DMS53 treated with DMSO at 0.1 percent for 48 hours (cell line): ENCODE measurements around the gene BSND.
"Not testable (repeated sequence)": the region's sequence is repeated elsewhere in the genome, so short reads cannot be mapped to it uniquely, and the experiment has no call there.

Experiments used
- DNase-seq: peaks from one replicate; lab custom pipeline; 2025; ENCODE audit not compliant: unreplicated experiment; lab: John Stamatoyannopoulos, UW

Gene BSND

DNA sequence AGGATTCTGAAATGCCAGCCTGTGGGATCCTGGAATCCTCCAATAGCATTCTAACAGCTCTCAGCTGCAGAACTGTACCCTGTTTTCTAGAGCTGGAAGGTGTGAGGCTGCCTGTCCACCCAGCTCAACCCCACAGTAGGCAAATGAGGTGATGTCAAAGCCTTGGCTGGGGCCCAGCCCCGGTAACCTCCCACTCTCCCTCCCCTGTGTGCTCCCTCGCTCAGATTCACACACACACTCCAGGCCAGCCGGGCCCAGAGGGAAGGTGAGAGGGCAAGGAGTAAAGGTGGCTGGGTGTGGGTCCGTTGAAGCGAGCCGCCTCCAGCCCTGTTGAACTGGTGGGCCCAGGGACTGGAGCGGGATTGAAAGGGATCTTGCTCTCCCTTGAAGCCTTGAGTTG is at the start of gene BSND:
BSND (plus strand) TSS at position 257 of the 400 bp plus-strand sequence. CDS start 254 bp downstream, outside the sequence.
- no peak for DNase-seq

DNA sequence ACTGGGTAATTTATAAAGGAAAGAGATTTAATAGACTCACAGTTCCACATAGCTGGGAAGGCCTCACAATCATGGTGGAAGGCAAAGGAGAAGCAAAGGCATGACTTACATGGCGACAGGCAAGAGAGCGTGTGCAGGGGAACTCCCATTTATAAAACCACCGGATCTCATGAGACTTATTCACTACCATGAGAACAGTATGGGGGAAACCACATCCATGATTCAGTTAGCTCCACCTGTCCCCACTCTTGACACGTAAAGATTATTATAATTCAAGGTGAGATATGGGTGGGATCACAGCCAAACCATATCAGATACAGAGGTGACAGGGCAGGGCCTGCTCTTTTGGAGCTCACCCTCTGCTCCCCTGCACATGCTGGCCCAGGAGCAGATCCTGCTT is 49.7 kb upstream of the BSND start:
- no peak for DNase-seq

DNA sequence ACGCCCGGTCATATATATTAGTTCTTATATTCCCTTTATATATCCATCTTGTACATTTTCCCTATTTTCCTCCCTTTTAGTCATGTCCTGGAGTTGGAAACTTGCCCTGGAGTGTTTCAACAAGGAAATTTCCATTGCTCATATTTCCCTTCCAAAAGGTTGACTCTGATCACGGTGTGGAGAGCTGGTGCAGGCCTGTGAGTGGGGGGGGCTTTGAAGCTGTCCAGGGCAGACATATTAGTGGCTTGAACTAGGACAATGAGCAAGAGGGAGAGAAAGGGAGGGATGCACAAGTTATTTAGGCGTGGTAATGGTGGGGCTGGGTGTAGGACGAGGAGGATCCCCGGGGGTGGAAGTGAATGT is 48.7 kb upstream of the BSND start:
- no peak for DNase-seq

- DNase-seq = peak; percentile 92
Measured at GRCh38 chr1:54950369-54951163, 48.2 kb upstream of the BSND start.

DNA sequence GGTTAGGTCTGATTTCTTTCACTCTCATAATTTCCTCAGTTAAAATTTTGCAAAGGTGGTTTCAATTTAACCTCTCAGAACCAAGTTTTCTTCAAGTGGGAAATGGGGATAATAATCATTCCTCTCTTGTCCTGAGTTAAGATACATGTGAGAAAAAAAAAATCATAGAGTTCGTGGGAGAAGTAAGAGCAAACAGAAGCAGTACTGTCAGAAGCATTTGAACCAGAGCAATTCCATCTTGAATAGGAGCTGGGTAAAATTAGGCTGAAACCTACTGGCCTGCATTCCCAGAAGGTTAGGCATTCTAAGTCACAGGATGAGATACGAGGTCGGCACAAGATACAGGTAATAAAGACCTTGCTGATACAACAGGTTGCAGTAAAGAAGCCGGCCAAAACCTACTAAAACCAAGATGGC is 46.9 kb upstream of the BSND start:
- no peak for DNase-seq

- peak; percentile 92 for DNase-seq
Measured at GRCh38 chr1:54952950-54953718, 45.6 kb upstream of the BSND start.

- no peak for DNase-seq
Measured at GRCh38 chr1:54953846-54954245, 44.9 kb upstream of the BSND start.

DNA sequence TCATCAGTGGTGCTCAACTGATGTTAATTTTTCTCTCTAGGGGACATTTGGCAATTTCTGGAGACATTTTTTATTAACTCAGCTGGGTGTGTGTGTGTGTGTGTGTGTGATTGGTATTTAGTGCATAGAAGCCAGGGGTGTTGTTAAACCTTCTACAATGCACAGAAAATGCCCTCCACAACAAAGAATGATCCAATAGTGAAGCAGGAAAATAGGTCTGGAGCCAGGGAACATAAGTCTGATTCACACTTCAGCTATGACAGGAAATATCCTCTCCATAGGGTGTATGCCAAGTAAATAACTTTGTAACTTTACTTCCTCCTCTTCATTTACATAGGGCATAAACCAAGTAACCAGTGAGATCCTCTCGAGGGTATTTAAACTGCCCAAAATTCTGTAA is 43.4 kb upstream of the BSND start:
- peak; percentile 80 for DNase-seq

GRCh38 chr1:54956726-54957125 is 42.0 kb upstream of the BSND start:
- no peak for DNase-seq

GRCh38 chr1:54959241-54959640 is 39.5 kb upstream of the BSND start:
- no peak for DNase-seq

- DNase-seq = no peak
Measured at GRCh38 chr1:54962612-54963395, 35.9 kb upstream of the BSND start.

GRCh38 chr1:54963829-54964228 is 34.9 kb upstream of the BSND start:
- DNase-seq = not testable (repeated sequence)

- no peak for DNase-seq
Measured at GRCh38 chr1:54965624-54966340, 33.0 kb upstream of the BSND start.

DNA sequence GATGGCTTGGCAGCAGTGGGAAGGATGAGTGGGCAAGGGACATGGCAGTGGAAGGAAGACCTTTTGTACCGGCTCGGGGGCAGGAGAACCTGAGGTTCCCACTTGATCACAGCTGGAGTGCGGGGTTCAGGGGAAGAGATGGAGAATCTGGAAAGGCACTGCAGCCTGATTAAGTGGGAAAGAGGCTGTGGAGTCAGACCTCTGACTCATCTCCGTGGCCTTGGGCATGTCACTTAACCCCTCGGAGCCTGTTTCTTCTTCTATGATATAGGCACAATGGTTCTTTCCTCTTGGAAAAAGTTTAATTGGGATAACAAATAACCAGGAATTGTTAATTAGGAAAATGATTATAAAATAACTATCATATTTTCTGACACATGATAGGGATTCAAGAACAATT is 31.4 kb upstream of the BSND start:
- no peak for DNase-seq

- no peak for DNase-seq
Measured at GRCh38 chr1:54968551-54968950, 30.2 kb upstream of the BSND start.

DNA sequence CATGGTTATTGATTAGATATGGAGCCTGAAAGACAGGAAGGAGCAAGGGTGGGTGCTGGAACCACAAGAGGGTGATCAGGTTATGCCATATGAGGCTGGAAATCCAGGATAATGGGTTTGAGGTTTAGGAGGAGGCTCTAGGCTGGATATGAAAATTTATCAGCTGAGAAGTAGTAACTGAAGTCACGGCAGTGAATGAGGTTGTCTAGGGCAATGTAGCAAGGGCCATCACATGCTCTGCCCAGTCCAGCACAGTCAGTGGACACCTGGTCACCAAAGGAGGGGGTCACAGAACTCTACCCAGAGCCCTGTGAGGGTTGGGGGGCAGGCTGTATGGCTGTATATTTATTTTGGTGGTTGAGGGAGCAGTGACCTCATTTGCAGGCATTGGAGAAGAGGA is 28.9 kb upstream of the BSND start:
- no peak for DNase-seq

DNA sequence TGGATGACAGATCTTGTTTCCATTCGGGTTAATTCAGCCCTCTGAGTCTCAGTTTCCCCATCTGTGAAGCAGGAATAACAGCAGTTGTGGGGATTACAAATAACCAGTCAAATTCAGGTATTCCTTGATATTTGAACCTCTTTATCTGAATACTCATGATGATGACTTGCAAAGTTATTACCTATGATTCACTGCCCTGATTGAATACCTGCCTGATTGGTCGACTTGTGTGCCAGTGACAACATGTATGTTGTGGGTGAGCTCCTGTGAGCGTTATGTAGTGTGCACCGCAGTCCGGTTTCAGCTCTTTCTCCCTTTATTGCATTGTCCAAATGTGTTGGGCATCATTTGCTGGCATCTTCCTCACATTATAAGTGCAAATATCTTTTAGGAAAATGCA is 27.8 kb upstream of the BSND start:
- no peak for DNase-seq

DNA sequence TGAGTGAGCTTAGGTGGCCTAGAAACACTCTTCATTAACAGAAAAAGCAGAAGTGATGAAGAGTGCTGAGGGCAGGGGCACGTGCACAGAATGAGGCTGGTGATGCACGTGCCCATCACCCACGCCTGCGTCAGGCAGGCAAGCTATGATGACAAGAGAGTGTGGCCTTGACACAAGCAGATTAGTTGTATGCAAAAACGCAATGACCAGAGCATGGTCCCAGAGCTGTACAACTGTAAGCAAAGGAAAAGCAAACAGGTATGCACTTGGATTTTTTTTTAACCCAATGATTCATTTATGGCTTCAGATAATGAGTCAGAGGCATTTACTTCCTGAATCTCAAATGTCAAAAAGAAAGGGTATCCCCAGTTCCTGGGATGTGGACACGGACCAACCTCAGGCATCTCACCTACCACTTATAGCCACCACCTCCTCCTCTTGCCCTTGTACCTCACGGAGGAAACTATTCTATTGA is 27.4 kb upstream of the BSND start:
- DNase-seq = peak; percentile 99

DNA sequence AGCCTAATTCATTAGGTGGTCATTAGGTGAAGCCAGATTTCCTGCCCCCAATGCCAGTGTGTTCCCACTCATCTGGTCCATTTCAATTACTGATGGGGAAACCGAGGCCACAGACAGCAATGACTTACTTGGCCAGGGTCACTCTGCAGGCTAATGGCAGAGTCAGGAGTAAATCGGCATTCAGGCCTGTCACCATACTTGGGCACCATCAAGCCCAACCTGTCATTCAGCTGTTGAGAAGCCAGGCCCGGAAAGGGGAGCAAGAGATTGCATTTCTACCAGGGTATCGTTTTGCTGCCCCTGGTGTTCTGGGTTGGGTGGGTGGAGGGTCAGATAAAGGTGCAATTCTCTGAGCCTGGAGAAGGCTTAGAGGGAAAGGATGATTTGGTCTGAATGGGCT is 26.3 kb upstream of the BSND start:
- DNase-seq = no peak

DNA sequence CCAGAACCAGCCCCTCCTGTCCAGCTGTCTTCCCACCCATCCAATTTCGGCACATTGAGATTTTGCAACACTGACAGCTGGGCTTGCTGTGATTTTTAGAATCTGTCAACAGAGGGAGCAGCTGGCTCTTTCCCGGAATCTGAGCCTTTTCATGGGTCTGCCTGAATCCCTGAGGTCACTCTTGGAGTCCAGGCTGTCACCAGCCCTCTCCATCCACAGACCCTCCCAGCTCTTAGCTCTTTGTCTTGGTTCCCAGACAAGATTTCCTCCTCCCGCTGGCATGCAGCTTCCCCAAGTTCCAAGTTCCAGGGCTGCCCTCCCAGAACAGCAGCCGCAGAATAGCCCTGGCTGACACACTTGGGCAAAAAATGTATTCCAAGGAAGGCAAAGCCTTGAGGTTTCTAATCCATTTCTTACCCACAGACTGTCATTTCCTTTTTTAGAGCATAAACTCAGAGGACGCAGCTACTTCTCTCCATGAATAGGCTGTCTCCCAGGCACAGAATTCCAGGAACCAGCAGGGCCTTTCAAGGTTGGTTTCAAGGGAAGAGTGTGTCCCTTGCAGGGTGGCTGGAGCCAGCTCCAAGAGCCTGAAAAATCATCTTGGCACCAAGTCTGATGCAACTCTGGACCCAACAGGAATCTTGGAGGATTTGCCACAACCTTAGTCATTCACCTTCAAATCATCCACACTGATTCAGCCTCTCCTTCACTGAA is 25.4 kb upstream of the BSND start:
- peak; percentile 85 for DNase-seq
